Mesenchymal stem cell (in vitro differentiated cells and primary cell): ENCODE data around the gene GLI3.

Experiments
- DNase-seq: peaks from one replicate; pipeline ENCODE4 v3.0.0-alpha.2; 2013
- H2AFZ ChIP-seq: one replicate; pipeline ENCODE4 v1.6.1; 2013; ENCODE audit warnings: low read depth, mild to moderate bottlenecking, control low read depth, inconsistent platforms, low read length, moderate library complexity
- H2AK5ac ChIP-seq: 2 replicates; pipeline ENCODE4 v1.6.1; 2013; ENCODE audit warnings: low read length, moderate library complexity, mild to moderate bottlenecking, inconsistent platforms; ENCODE audit not compliant: severe bottlenecking
- H2BK120ac ChIP-seq: one replicate; pipeline ENCODE4 v1.6.1; 2013; ENCODE audit warnings: low read depth, mild to moderate bottlenecking, inconsistent platforms, low read length, moderate library complexity
- H2BK12ac ChIP-seq, 2 experiments: one replicate each; pipeline ENCODE4 v1.6.1; 2013; ENCODE audit warnings: inconsistent platforms in 2 of 2, low read length in 2 of 2, mild to moderate bottlenecking in 2 of 2, moderate library complexity in 2 of 2, control low read depth in 1 of 2
- H2BK15ac ChIP-seq: one replicate; pipeline ENCODE4 v1.6.1; 2013; ENCODE audit warnings: mild to moderate bottlenecking, low read depth, inconsistent platforms; ENCODE audit not compliant: poor library complexity, severe bottlenecking
- H2BK5ac ChIP-seq: 2 replicates; pipeline ENCODE4 v1.6.1; 2013; ENCODE audit warnings: low read depth, mild to moderate bottlenecking, low read length, control low read depth, inconsistent platforms; ENCODE audit not compliant: poor library complexity, severe bottlenecking
- H3K14ac ChIP-seq, 2 experiments: one replicate each; pipeline ENCODE4 v1.6.1; 2013; ENCODE audit warnings: inconsistent platforms in 2 of 2, low read length in 2 of 2, control low read depth in 1 of 2, mild to moderate bottlenecking in 1 of 2, moderate library complexity in 1 of 2
- H3K18ac ChIP-seq, 2 experiments: one replicate each; pipeline ENCODE4 v1.6.1; 2013; ENCODE audit warnings: inconsistent platforms in 2 of 2, low read length in 2 of 2, control low read depth in 1 of 2, low read depth in 1 of 2, mild to moderate bottlenecking in 1 of 2
- H3K23ac ChIP-seq, 2 experiments: one replicate each; pipeline ENCODE4 v1.6.1; 2013; ENCODE audit warnings: inconsistent platforms in 2 of 2, low read length in 2 of 2, mild to moderate bottlenecking in 2 of 2, moderate library complexity in 2 of 2, control low read depth in 1 of 2
- H3K27ac ChIP-seq: 2 replicates; pipeline ENCODE4 v1.5.1; 2013; ENCODE audit warnings: mild to moderate bottlenecking, moderate library complexity, low read length, control low read depth, inconsistent platforms; ENCODE audit not compliant: poor library complexity, severe bottlenecking
- H3K27me3 ChIP-seq, 2 experiments: 2 replicates each; pipeline versions ENCODE4 v1.6.1 to v1.7.0; 2013; ENCODE audit warnings: low read length in 2 of 2, mild to moderate bottlenecking in 2 of 2, moderate library complexity in 2 of 2, control low read depth in 1 of 2, inconsistent platforms in 1 of 2; ENCODE audit not compliant: control insufficient read depth in 1 of 2, insufficient read depth in 1 of 2
- H3K36me3 ChIP-seq, 2 experiments: 2 replicates each; pipeline versions ENCODE4 v1.6.1 to v1.7.0; 2013; ENCODE audit warnings: low read length in 2 of 2, control low read depth in 1 of 2, inconsistent platforms in 1 of 2, low read depth in 1 of 2, mild to moderate bottlenecking in 1 of 2; ENCODE audit not compliant: insufficient read depth in 2 of 2, control insufficient read depth in 1 of 2
- H3K4ac ChIP-seq, 2 experiments: one replicate each; pipeline ENCODE4 v1.6.1; 2013; ENCODE audit warnings: inconsistent platforms in 2 of 2, low read length in 2 of 2, mild to moderate bottlenecking in 2 of 2, moderate library complexity in 2 of 2, control low read depth in 1 of 2, low read depth in 1 of 2
- H3K4me1 ChIP-seq: 2 replicates; pipeline ENCODE4 v1.6.1; 2013; ENCODE audit warnings: low read depth, low read length, control low read depth; ENCODE audit not compliant: control insufficient read depth, insufficient read depth
- H3K4me2 ChIP-seq: 2 replicates; pipeline ENCODE4 v1.6.1; 2013; ENCODE audit warnings: low read length, mild to moderate bottlenecking, inconsistent platforms; ENCODE audit not compliant: poor library complexity, severe bottlenecking
- H3K4me3 ChIP-seq, 2 experiments: 2 replicates each; pipeline versions ENCODE4 v1.5.1 to v1.7.0; 2013; ENCODE audit warnings: low read length in 2 of 2, mild to moderate bottlenecking in 2 of 2, control low read depth in 1 of 2, low read depth in 1 of 2; ENCODE audit not compliant: insufficient read depth in 1 of 2
- H3K79me1 ChIP-seq: replicated peaks from 2 replicates; pipeline ENCODE4 v1.6.1; 2013; ENCODE audit warnings: mild to moderate bottlenecking, control low read depth, low read length, inconsistent platforms; ENCODE audit not compliant: poor library complexity, severe bottlenecking
- H3K9ac ChIP-seq: 2 replicates; pipeline ENCODE4 v1.7.0; 2013; ENCODE audit warnings: mild to moderate bottlenecking, low read length, moderate library complexity
- H3K9me3 ChIP-seq: 2 replicates; pipeline ENCODE4 v1.7.0; 2013; ENCODE audit warnings: mild to moderate bottlenecking, low read length; ENCODE audit not compliant: control insufficient read depth
- H4K8ac ChIP-seq: one replicate; pipeline ENCODE4 v1.6.1; 2013; ENCODE audit warnings: inconsistent platforms, mild to moderate bottlenecking, low read length, moderate library complexity
- H4K91ac ChIP-seq: one replicate; pipeline ENCODE4 v1.6.1; 2013; ENCODE audit warnings: mild to moderate bottlenecking, low read length, inconsistent platforms
- WGBS: methylation state at CpG from one replicate; pipeline ENCODE4 v1.1.7; 2013; ENCODE audit warnings: mixed read lengths; 5-methylcytosine and 5-hydroxymethylcytosine counted together

GLI3 gene

GRCh38 chr7:42103456-42103855 lies 133.6 kb downstream of the GLI3 start:
- no peak overlapping the region for H3K9ac ChIP-seq
- no peak overlapping the region for H4K91ac ChIP-seq
- no peak overlapping the region for H2BK5ac ChIP-seq
- no peak overlapping the region for H3K27ac ChIP-seq
- H3K4me3 ChIP-seq, result no peak overlapping the region
- no peak overlapping the region for H2BK15ac ChIP-seq
- no peak overlapping the region for H3K23ac ChIP-seq
- peaks cover 0 to 22% of the 10 kb centered on the region in 2 experiments for H3K36me3 ChIP-seq
- H3K9me3 ChIP-seq, result no peaks in the 10 kb centered on the region
- H3K14ac ChIP-seq, result no peak overlapping the region
- no peak overlapping the region for H3K18ac ChIP-seq
- no peak overlapping the region for H2BK12ac ChIP-seq
- peaks cover 5% of the 10 kb centered on the region for H3K79me1 ChIP-seq
- H3K4me2 ChIP-seq, result no peak overlapping the region
- DNase-seq, result peak; percentile 48
- H2AFZ ChIP-seq, result no peak overlapping the region
- H3K4ac ChIP-seq, result no peak overlapping the region
- H2BK120ac ChIP-seq, result no peak overlapping the region
- no peak overlapping the region for H4K8ac ChIP-seq
- H2AK5ac ChIP-seq, result no peak overlapping the region
- no peaks in the 10 kb centered on the region for H3K27me3 ChIP-seq
- peaks cover 7% of the 10 kb centered on the region for H3K4me1 ChIP-seq
- 33% methylated on average over 1 of the region's 2 CpGs for WGBS

GRCh38 chr7:42103020-42103419 lies 134.0 kb downstream of the GLI3 start:
- no peak overlapping the region for H3K4me2 ChIP-seq
- no peak overlapping the region for H2BK5ac ChIP-seq
- H3K79me1 ChIP-seq, result peaks cover 5% of the 10 kb centered on the region
- no peak overlapping the region for H3K27ac ChIP-seq
- H3K23ac ChIP-seq, result no peak overlapping the region
- no peak overlapping the region for H3K4me3 ChIP-seq
- H3K14ac ChIP-seq, result no peak overlapping the region
- no peak overlapping the region for H2BK12ac ChIP-seq
- 100% methylated on average over 3 of the region's 3 CpGs for WGBS
- peaks cover 0 to 22% of the 10 kb centered on the region in 2 experiments for H3K36me3 ChIP-seq
- no peak overlapping the region for H3K18ac ChIP-seq
- H2BK120ac ChIP-seq, result no peak overlapping the region
- H3K4ac ChIP-seq, result no peak overlapping the region
- DNase-seq, result no peak
- no peak overlapping the region for H2AK5ac ChIP-seq
- no peak overlapping the region for H2AFZ ChIP-seq
- H3K27me3 ChIP-seq, result no peaks in the 10 kb centered on the region
- H4K91ac ChIP-seq, result no peak overlapping the region
- H3K9me3 ChIP-seq, result no peaks in the 10 kb centered on the region
- no peak overlapping the region for H3K9ac ChIP-seq
- H3K4me1 ChIP-seq, result peaks cover 7% of the 10 kb centered on the region
- no peak overlapping the region for H2BK15ac ChIP-seq
- H4K8ac ChIP-seq, result no peak overlapping the region

GRCh38 chr7:42102301-42102700 lies 134.7 kb downstream of the GLI3 start:
- H3K36me3 ChIP-seq, result peaks cover 0 to 22% of the 10 kb centered on the region in 2 experiments
- no peaks in the 10 kb centered on the region for H3K27me3 ChIP-seq
- H3K4me1 ChIP-seq, result peaks cover 8% of the 10 kb centered on the region
- no peak overlapping the region for H4K91ac ChIP-seq
- H3K9me3 ChIP-seq, result no peaks in the 10 kb centered on the region
- DNase-seq, result no peak
- no peak overlapping the region for H3K9ac ChIP-seq
- H3K4ac ChIP-seq, result no peak overlapping the region
- no peak overlapping the region for H2BK12ac ChIP-seq
- H4K8ac ChIP-seq, result no peak overlapping the region
- no peak overlapping the region for H3K18ac ChIP-seq
- H2AFZ ChIP-seq, result no peak overlapping the region
- WGBS, result 87% methylated on average over 2 of the region's 4 CpGs
- H3K27ac ChIP-seq, result no peak overlapping the region
- no peak overlapping the region for H2BK120ac ChIP-seq
- peaks cover 5% of the 10 kb centered on the region for H3K79me1 ChIP-seq
- H3K14ac ChIP-seq, result no peak overlapping the region
- no peak overlapping the region for H2BK15ac ChIP-seq
- H3K23ac ChIP-seq, result no peak overlapping the region
- H3K4me2 ChIP-seq, result no peak overlapping the region
- H2BK5ac ChIP-seq, result no peak overlapping the region
- H2AK5ac ChIP-seq, result no peak overlapping the region
- no peak overlapping the region for H3K4me3 ChIP-seq

GRCh38 chr7:42100156-42100508 lies 136.9 kb downstream of the GLI3 start:
- H3K4me1 ChIP-seq, result peaks cover 20% of the 10 kb centered on the region
- H3K4me3 ChIP-seq, result no peak overlapping the region
- no peaks in the 10 kb centered on the region for H3K27me3 ChIP-seq
- DNase-seq, result peak; percentile 84
- H3K4ac ChIP-seq, result peak overlapping the region in 1 of 2 experiments; percentile 40
- peaks cover 10% of the 10 kb centered on the region for H3K79me1 ChIP-seq
- no peak overlapping the region for H3K9ac ChIP-seq
- H2BK120ac ChIP-seq, result no peak overlapping the region
- no peak overlapping the region for H4K91ac ChIP-seq
- no peaks in the 10 kb centered on the region for H3K9me3 ChIP-seq
- no peak overlapping the region for H2AK5ac ChIP-seq
- H2AFZ ChIP-seq, result no peak overlapping the region
- no peak overlapping the region for H4K8ac ChIP-seq
- no peak overlapping the region for H3K27ac ChIP-seq
- no peak overlapping the region for H2BK5ac ChIP-seq
- H2BK15ac ChIP-seq, result no peak overlapping the region
- H3K18ac ChIP-seq, result no peak overlapping the region
- no peak overlapping the region for H3K14ac ChIP-seq
- H3K23ac ChIP-seq, result no peak overlapping the region
- no peak overlapping the region for H2BK12ac ChIP-seq
- H3K4me2 ChIP-seq, result no peak overlapping the region
- H3K36me3 ChIP-seq, result peaks cover under 1 to 13% of the 10 kb centered on the region in 2 experiments
- WGBS, result 82% methylated on average over 2 of the region's 2 CpGs
